ENCODE data around the gene SP2. TPM values are rescaled to one million over a fixed set of nuclear protein-coding genes. Genes with fewer than 3 reads are reported as not detected.

Gene SP2
- total and polyA plus RNA-seq, 4 donors = 4.9 to 19.9 (median 11.1) TPM

DNA sequence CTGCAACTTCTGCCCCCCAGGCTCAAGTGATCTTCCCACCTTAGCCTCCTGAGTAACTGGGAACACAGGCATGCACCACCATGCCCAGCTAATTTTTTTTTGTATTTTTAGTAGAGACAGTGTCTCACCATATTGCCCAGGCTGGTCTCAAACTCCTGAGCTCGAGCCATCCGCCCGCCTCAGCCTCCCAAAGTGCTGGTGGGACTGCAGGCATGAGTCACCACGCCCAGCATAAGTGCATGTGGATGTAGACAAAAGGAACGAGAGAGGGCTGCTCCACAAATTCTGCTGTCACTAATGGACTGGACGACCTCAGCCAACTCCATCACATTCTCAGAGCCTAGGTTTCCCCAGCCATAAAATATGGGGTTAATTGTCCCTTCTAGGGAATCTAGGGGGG, 7.7 kb upstream of the SP2 start:
- H3K4me1 ChIP-seq (ENCODE audit: control insufficient read depth in 5 of 5, insufficient read depth in 5 of 5, low read length in 5 of 5) = peaks cover 0 to 26% (median 3%) of the 10 kb centered on the region in 5 donors
- no peaks in the 10 kb centered on the region for H3K36me3 ChIP-seq (ENCODE audit: control insufficient read depth in 4 of 4, insufficient read depth in 4 of 4, low read length in 4 of 4)
- no peak for ATAC-seq (ENCODE audit: insufficient read depth, low FRiP score)
- no peaks in the 10 kb centered on the region for H3K27me3 ChIP-seq (ENCODE audit: control insufficient read depth in 3 of 3, insufficient read depth in 3 of 3, low read length in 2 of 3)
- H3K9me3 ChIP-seq (ENCODE audit: control insufficient read depth in 4 of 4, insufficient read depth in 3 of 4, low read length in 3 of 4) = no peaks in the 10 kb centered on the region
- TF ChIP-seq, protein P1, sequence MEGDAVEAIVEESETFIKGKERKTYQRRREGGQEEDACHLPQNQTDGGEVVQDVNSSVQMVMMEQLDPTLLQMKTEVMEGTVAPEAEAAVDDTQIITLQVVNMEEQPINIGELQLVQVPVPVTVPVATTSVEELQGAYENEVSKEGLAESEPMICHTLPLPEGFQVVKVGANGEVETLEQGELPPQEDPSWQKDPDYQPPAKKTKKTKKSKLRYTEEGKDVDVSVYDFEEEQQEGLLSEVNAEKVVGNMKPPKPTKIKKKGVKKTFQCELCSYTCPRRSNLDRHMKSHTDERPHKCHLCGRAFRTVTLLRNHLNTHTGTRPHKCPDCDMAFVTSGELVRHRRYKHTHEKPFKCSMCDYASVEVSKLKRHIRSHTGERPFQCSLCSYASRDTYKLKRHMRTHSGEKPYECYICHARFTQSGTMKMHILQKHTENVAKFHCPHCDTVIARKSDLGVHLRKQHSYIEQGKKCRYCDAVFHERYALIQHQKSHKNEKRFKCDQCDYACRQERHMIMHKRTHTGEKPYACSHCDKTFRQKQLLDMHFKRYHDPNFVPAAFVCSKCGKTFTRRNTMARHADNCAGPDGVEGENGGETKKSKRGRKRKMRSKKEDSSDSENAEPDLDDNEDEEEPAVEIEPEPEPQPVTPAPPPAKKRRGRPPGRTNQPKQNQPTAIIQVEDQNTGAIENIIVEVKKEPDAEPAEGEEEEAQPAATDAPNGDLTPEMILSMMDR (IDR thresholded peaks at IDR 0.05; ENCODE audit: control extremely low read depth, extremely low read depth) = no peak
- no peak for DNase-seq
- H3K4me3 ChIP-seq = no peak overlapping the region
- WGBS, 2 donors = 79 to 84% methylated on average over 6 of the region's 6 CpGs
- no peak overlapping the region for H3K9ac ChIP-seq (ENCODE audit: insufficient read depth in 1 of 2, low read length in 2 of 2)
- no peak overlapping the region for H3K27ac ChIP-seq (ENCODE audit: low read depth in 1 of 2, low read length in 1 of 2)

DNA sequence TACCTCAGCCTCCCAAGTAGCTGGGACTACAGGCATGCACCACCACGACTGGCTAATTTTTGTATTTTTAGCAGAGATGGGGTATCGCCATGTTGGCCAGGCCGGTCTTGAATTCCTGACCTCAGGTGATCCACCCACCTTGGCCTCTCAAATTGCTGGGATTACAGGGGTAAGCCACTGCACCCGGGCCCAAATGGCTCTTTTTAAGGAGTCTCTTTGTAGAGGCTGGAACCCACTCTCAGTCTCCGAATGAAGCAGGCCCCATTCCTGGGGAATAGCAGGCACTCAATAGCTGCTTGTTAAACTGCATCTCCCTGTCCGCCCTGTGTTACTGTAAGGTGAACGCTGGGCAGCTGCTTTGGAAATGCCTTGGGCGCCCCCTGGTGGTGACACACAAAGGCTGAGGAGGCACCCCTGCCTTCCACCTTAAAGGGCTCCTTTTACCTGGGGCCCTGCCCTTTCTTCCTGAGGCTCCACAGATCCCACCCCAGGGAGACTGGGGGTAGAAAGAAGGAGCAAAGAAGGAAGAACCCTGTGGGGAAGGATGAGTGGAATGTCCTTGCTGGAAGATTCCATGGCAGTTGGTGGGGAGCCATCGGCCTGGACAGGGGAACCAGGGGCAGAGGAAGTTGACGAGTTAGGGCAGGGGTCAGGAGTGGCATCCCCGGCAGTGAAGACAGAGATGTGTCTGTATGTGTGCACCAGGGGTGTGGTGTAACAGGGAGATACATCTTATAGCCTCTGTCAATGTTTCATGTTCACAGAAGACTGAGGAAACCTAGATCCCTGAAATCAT, 6.1 kb upstream of the SP2 start:
- DNase-seq (peak; percentile 84 to 88 (median 87)), ATAC-seq (ENCODE audit: insufficient read depth, low FRiP score) (peak; percentile 71)
- H3K27me3 ChIP-seq (ENCODE audit: control insufficient read depth in 3 of 3, insufficient read depth in 3 of 3, low read length in 2 of 3) = no peaks in the 10 kb centered on the region
- 40 to 43% methylated on average over 11 of the region's 11 CpGs for WGBS, 2 donors
- H3K27ac ChIP-seq (ENCODE audit: low read depth in 1 of 2, low read length in 1 of 2) = no peak overlapping the region
- no peaks in the 10 kb centered on the region for H3K36me3 ChIP-seq (ENCODE audit: control insufficient read depth in 4 of 4, insufficient read depth in 4 of 4, low read length in 4 of 4)
- TF ChIP-seq, protein P1 (IDR thresholded peaks at IDR 0.05; ENCODE audit: control extremely low read depth, extremely low read depth) = peak; percentile 95
- no peak overlapping the region for H3K9ac ChIP-seq (ENCODE audit: insufficient read depth in 1 of 2, low read length in 2 of 2)
- H3K4me3 ChIP-seq = no peak overlapping the region
- no peaks in the 10 kb centered on the region for H3K9me3 ChIP-seq (ENCODE audit: control insufficient read depth in 4 of 4, insufficient read depth in 3 of 4, low read length in 3 of 4)
- peaks cover 0 to 17% (median 6%) of the 10 kb centered on the region in 5 donors for H3K4me1 ChIP-seq (ENCODE audit: control insufficient read depth in 5 of 5, insufficient read depth in 5 of 5, low read length in 5 of 5)

DNA sequence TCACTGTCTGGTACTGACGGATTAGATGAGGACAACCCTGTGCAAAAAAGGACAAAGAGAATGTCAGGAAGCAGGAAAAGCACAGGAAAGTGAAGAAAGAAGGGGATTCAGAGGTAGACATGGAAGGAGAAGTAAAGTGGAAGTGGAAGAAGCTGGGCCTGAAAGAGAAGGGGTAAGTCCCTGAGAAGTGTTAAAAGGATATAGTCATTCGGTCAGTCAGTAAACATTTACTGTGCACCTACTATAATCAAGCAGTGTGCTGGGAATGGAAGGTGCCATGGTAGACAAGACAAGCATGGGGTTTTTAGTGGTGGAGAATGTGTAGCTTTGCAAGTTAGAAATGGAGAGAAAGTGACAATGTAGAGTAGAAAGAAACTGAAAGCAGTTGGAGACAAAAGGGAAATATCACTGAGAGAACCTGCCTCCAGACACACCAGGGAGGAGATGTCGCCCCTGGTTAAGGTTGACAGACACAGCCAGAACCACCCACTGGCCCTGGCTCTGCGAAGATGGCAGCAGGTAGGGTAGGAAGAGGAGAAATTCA, 4.4 kb upstream of the SP2 start:
- DNase-seq = no peak
- Histone ChIP-seq H3K9ac (ENCODE audit: insufficient read depth in 1 of 2, low read length in 2 of 2) (no peak overlapping the region), H3K36me3 (ENCODE audit: control insufficient read depth in 4 of 4, insufficient read depth in 4 of 4, low read length in 4 of 4) (no peaks in the 10 kb centered on the region), H3K27ac (ENCODE audit: low read depth in 1 of 2, low read length in 1 of 2) (no peak overlapping the region), H3K27me3 (ENCODE audit: control insufficient read depth in 3 of 3, insufficient read depth in 3 of 3, low read length in 2 of 3) (no peaks in the 10 kb centered on the region), H3K4me1 (ENCODE audit: control insufficient read depth in 5 of 5, insufficient read depth in 5 of 5, low read length in 5 of 5) (peaks cover 0 to 10% (median 3%) of the 10 kb centered on the region in 5 donors), H3K4me3 (no peak overlapping the region), H3K9me3 (ENCODE audit: control insufficient read depth in 4 of 4, insufficient read depth in 3 of 4, low read length in 3 of 4) (no peaks in the 10 kb centered on the region)
- TF ChIP-seq, protein P1 (IDR thresholded peaks at IDR 0.05; ENCODE audit: control extremely low read depth, extremely low read depth) = no peak
- ATAC-seq (ENCODE audit: insufficient read depth, low FRiP score) = no peak
- 84 to 94% methylated on average over 4 of the region's 4 CpGs for WGBS, 2 donors

Measured in lung (tissue), 12 donors.